ENCODE results near the gene PKHD1.
A peak's percentile ranks its signal among the peaks of the same experiment; 100 is the strongest.
"Not testable (repeated sequence)": the region's sequence is repeated elsewhere in the genome, so short reads cannot be mapped to it uniquely, and the experiment has no call there.

The PKHD1 gene

GRCh38 chr6:51857134-51857533 is 230.3 kb downstream of the PKHD1 start:
- Histone ChIP-seq H3K36me3 (replicated peaks) (no peaks in the 10 kb centered on the region), H3K9me3 (no peaks in the 10 kb centered on the region), H3K27me3 (ENCODE audit: low read depth) (no peaks in the 10 kb centered on the region; the same call in 1 of the 2 replicates), H3K4me1 (no peaks in the 10 kb centered on the region), H3K4me3 (no peak overlapping the region)
- in situ Hi-C loops (cut with MboI; ENCODE audit: low sequenced_read_pairs), result loop anchor here (25.0 kb wide), 1 partner anchor 155 kb away; no protein-coding TSS in a partner anchor
- DNase-seq (ENCODE audit: low spot score in 2 of 2), result no peak

DNA sequence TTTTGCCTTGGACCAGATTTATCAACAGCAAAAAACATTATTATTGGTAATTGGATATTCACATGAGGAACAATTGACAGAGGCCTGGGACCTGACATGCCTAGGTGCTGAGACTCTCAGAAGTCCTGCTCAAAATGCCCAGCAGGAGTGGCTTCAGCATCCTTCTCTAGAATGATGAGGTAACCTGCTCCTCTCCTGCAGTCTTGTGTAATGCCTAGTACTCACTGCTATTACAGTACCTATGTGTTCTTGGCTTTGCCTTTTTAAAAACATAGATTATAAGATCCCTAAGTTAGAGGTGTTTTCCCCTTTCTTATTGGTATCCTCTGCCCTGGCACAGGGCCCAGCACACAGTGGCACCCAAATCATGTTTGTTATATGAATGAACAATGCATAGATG is 230.9 kb downstream of the PKHD1 start:
- Histone ChIP-seq H3K4me3 (no peak overlapping the region), H3K9me3 (no peaks in the 10 kb centered on the region), H3K27me3 (ENCODE audit: low read depth) (no peaks in the 10 kb centered on the region; the same call in 1 of the 2 replicates), H3K4me1 (no peaks in the 10 kb centered on the region), H3K36me3 (replicated peaks) (no peaks in the 10 kb centered on the region)
- in situ Hi-C loops (cut with MboI; ENCODE audit: low sequenced_read_pairs), result loop anchor here (25.0 kb wide), 1 partner anchor 156 kb away; no protein-coding TSS in a partner anchor
- no peak for DNase-seq (ENCODE audit: low spot score in 2 of 2)

- no peaks in the 10 kb centered on the region; the same call in 1 of the 2 replicates for H3K27me3 ChIP-seq (ENCODE audit: low read depth)
- no peaks in the 10 kb centered on the region for H3K4me1 ChIP-seq
- no peaks in the 10 kb centered on the region for H3K36me3 ChIP-seq (replicated peaks)
- DNase-seq (ENCODE audit: low spot score in 2 of 2), result peak; percentile 47 to 56
- in situ Hi-C loops (cut with MboI; ENCODE audit: low sequenced_read_pairs), result loop anchor here (25.0 kb wide), 1 partner anchor 157 kb away; no protein-coding TSS in a partner anchor
- no peaks in the 10 kb centered on the region for H3K9me3 ChIP-seq
- no peak overlapping the region for H3K4me3 ChIP-seq
These were observed 231.9 kb downstream of the PKHD1 start for GRCh38 chr6:51855310-51856082.

GRCh38 chr6:51854876-51855275 is 232.5 kb downstream of the PKHD1 start:
- Histone ChIP-seq H3K36me3 (replicated peaks) (no peaks in the 10 kb centered on the region), H3K4me3 (no peak overlapping the region), H3K9me3 (no peaks in the 10 kb centered on the region), H3K4me1 (no peaks in the 10 kb centered on the region), H3K27me3 (ENCODE audit: low read depth) (no peaks in the 10 kb centered on the region; the same call in 1 of the 2 replicates)
- in situ Hi-C loops (cut with MboI; ENCODE audit: low sequenced_read_pairs), result loop anchor here (25.0 kb wide), 1 partner anchor 157 kb away; no protein-coding TSS in a partner anchor
- DNase-seq (ENCODE audit: low spot score in 2 of 2), result no peak

GRCh38 chr6:51854347-51854746 is 233.1 kb downstream of the PKHD1 start:
- Histone ChIP-seq H3K4me1 (no peaks in the 10 kb centered on the region), H3K36me3 (replicated peaks) (no peaks in the 10 kb centered on the region), H3K9me3 (no peaks in the 10 kb centered on the region), H3K27me3 (ENCODE audit: low read depth) (no peaks in the 10 kb centered on the region; the same call in 1 of the 2 replicates), H3K4me3 (no peak overlapping the region)
- in situ Hi-C loops (cut with MboI; ENCODE audit: low sequenced_read_pairs), result loop anchor here (25.0 kb wide), 1 partner anchor 158 kb away; no protein-coding TSS in a partner anchor
- no peak for DNase-seq (ENCODE audit: low spot score in 2 of 2)

- DNase-seq (ENCODE audit: low spot score in 2 of 2); H3K36me3 ChIP-seq (replicated peaks); H3K9me3 ChIP-seq; H3K4me1 ChIP-seq; H3K27me3 ChIP-seq (ENCODE audit: low read depth); H3K4me3 ChIP-seq: not testable (repeated sequence)
- in situ Hi-C loops (cut with MboI; ENCODE audit: low sequenced_read_pairs), result loop anchor here (25.0 kb wide), 1 partner anchor 159 kb away; no protein-coding TSS in a partner anchor
These were observed 234.3 kb downstream of the PKHD1 start for GRCh38 chr6:51853109-51853508.

DNA sequence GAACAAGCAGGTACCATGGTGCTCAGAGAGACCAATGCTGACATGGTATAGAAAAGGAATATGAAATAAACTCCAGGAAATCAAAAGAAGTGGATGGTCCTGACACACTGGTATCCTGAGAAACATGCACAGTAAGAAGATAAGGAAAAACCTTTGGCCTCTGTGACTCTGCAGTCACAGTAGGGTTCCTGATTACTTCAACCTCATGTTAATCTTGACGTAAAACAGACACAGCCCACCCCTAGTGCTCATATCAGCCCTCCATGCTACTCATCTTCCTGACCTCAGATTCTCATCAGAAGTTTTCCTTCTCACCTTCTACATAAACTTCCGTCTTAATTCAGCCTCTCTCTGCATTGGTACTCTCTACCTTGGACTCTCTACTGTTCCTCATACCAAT is 240.9 kb downstream of the PKHD1 start:
- in situ Hi-C loops (cut with MboI; ENCODE audit: low sequenced_read_pairs), result no loop called here
- Histone ChIP-seq H3K9me3 (no peaks in the 10 kb centered on the region), H3K36me3 (replicated peaks) (no peaks in the 10 kb centered on the region), H3K4me3 (no peak overlapping the region), H3K27me3 (ENCODE audit: low read depth) (no peaks in the 10 kb centered on the region), H3K4me1 (no peaks in the 10 kb centered on the region)
- DNase-seq (ENCODE audit: low spot score in 2 of 2), result no peak

GRCh38 chr6:51844336-51844735 is 243.1 kb downstream of the PKHD1 start:
- no peaks in the 10 kb centered on the region for H3K27me3 ChIP-seq (ENCODE audit: low read depth)
- in situ Hi-C loops (cut with MboI; ENCODE audit: low sequenced_read_pairs), result no loop called here
- H3K36me3 ChIP-seq (replicated peaks), result no peaks in the 10 kb centered on the region
- H3K9me3 ChIP-seq, result no peaks in the 10 kb centered on the region
- H3K4me3 ChIP-seq, result no peak overlapping the region
- DNase-seq (ENCODE audit: low spot score in 2 of 2), result no peak
- H3K4me1 ChIP-seq, result no peaks in the 10 kb centered on the region

GRCh38 chr6:51843456-51844056 is 243.9 kb downstream of the PKHD1 start:
- Histone ChIP-seq H3K4me3 (no peak overlapping the region), H3K9me3 (no peaks in the 10 kb centered on the region), H3K27me3 (ENCODE audit: low read depth) (no peaks in the 10 kb centered on the region), H3K36me3 (replicated peaks) (no peaks in the 10 kb centered on the region), H3K4me1 (no peaks in the 10 kb centered on the region)
- no peak for DNase-seq (ENCODE audit: low spot score in 2 of 2)
- in situ Hi-C loops (cut with MboI; ENCODE audit: low sequenced_read_pairs), result no loop called here

DNA sequence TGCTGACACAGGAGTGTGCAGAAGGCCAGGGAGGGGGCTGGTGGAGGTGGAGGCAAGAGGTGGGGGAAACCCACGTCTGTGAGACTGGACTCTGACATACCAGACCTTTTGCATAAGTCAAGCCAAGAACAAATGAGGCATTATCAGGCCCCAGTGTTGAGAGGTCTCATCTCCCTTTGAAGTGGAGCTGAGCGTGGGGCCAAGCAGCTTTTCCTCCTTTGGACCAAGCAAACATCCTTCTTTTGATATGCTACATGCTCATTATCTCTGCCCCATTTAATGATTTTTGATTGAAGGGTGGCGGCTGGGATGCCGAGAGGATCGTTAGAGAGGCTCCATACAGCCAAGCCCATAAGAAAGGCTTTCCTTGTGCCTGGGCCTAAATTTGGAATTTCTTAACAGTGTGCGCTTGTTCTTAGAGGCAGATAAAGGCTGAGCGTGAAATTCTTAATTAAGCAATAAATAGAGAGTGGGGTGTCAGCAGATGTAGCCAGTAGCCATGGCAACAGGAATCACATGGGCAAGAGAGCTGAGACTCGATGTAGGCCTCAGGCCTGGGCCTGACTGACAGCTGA is 244.5 kb downstream of the PKHD1 start:
- Histone ChIP-seq H3K4me1 (no peaks in the 10 kb centered on the region), H3K27me3 (ENCODE audit: low read depth) (no peaks in the 10 kb centered on the region), H3K4me3 (no peak overlapping the region), H3K36me3 (replicated peaks) (no peaks in the 10 kb centered on the region), H3K9me3 (no peaks in the 10 kb centered on the region)
- DNase-seq (ENCODE audit: low spot score in 2 of 2), result no peak
- in situ Hi-C loops (cut with MboI; ENCODE audit: low sequenced_read_pairs), result no loop called here

DNA sequence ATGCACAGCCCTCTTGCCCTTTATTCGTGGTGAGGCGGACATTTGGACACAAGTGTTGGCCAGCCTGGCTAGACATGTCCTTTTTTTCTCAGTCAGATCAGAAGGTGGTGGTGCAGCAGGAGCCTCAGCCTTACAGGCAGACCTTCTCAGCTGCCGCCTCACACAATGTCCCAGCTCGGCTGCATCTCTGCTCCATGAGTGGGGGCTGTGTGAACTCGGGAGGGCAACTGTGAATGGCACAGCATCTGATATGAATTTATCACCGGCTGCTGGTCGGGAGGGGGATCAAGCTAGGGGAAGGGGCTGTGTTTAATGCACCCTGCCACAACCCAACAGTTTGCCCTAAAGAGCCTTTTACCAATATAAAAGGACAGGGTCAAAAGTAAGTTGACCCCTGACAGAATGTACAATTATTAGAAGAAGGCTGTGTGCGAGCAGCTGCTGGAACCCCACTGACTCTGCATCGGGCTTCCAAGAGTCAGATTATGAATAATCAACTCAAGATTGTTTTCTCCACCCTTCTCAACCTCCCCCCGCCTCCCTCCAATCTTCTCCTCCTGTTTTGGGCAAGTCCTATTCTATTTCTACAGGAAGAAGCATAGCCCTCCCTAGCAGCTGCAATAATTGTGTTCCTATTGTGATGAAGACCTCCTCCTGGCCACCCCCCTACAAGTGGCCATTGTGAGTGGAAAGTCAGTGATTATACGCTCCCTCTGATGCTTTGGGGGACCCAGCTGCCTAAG is 245.2 kb downstream of the PKHD1 start:
- no peaks in the 10 kb centered on the region for H3K36me3 ChIP-seq (replicated peaks)
- H3K9me3 ChIP-seq, result no peaks in the 10 kb centered on the region
- in situ Hi-C loops (cut with MboI; ENCODE audit: low sequenced_read_pairs), result no loop called here
- no peaks in the 10 kb centered on the region for H3K4me1 ChIP-seq
- DNase-seq (ENCODE audit: low spot score in 2 of 2), result no peak
- no peaks in the 10 kb centered on the region for H3K27me3 ChIP-seq (ENCODE audit: low read depth)
- no peak overlapping the region for H3K4me3 ChIP-seq

- in situ Hi-C loops (cut with MboI; ENCODE audit: low sequenced_read_pairs), result no loop called here
- no peak for DNase-seq (ENCODE audit: low spot score in 2 of 2)
- Histone ChIP-seq H3K4me3 (no peak overlapping the region), H3K9me3 (no peaks in the 10 kb centered on the region), H3K27me3 (ENCODE audit: low read depth) (no peaks in the 10 kb centered on the region), H3K36me3 (replicated peaks) (no peaks in the 10 kb centered on the region), H3K4me1 (no peaks in the 10 kb centered on the region)
These were observed 245.8 kb downstream of the PKHD1 start for GRCh38 chr6:51841626-51842025.

GRCh38 chr6:51839726-51840374 is 247.6 kb downstream of the PKHD1 start:
- DNase-seq (ENCODE audit: low spot score in 2 of 2), result no peak

More at GRCh38 chr6:51839726-51840374, 247.6 kb downstream of the PKHD1 start:
- Histone ChIP-seq H3K9me3 (no peaks in the 10 kb centered on the region), H3K27me3 (ENCODE audit: low read depth) (no peaks in the 10 kb centered on the region), H3K36me3 (replicated peaks) (no peaks in the 10 kb centered on the region), H3K4me3 (no peak overlapping the region), H3K4me1 (no peaks in the 10 kb centered on the region)
- in situ Hi-C loops (cut with MboI; ENCODE audit: low sequenced_read_pairs), result no loop called here
